WTC11 (cell line): Measurements from ENCODE around the gene PDLIM5. TPM values are rescaled to one million over a fixed set of nuclear protein-coding genes. Genes with fewer than 3 reads are reported as not detected.
A peak's percentile ranks its signal among the peaks of the same experiment; 100 is the strongest.

ENCODE experiments used
- ATAC-seq: fragments of 200-7000 bp; cut with Tn5 transposase; 2 replicates; pipeline ENCODE4 v1.10.0; 2021; ENCODE audit warnings: mild to moderate bottlenecking, moderate library complexity
- CTCF ChIA-PET: fragments of 300-600 bp; sonication (Branson Sonifier 250); formaldehyde crosslinking; loops from one replicate; lab custom pipeline; 2021; ENCODE audit warnings: antibody characterized with exemption; lab: Charles Lee
- POLR2A ChIA-PET: fragments of 350-600 bp; sonication (Branson Sonifier 250); formaldehyde crosslinking; loops from one replicate; lab custom pipeline; 2021; ENCODE audit warnings: antibody characterized with exemption; lab: Charles Lee
- DNase-seq: peaks from one replicate; pipeline ENCODE4 v3.0.0; 2021; ENCODE audit warnings: low spot score
- H3K27ac Mint-ChIP-seq: 2 replicates; pipeline ENCODE4 v1.8.0; 2021; ENCODE audit warnings: mixed read lengths
- H3K27me3 Mint-ChIP-seq: 2 replicates; pipeline ENCODE4 v1.8.0; 2021; ENCODE audit warnings: low read depth, mild to moderate bottlenecking, moderate library complexity, mixed read lengths
- H3K36me3 Mint-ChIP-seq: 2 replicates; pipeline ENCODE4 v1.8.0; 2021; ENCODE audit warnings: mixed read lengths
- H3K4me1 Mint-ChIP-seq: 2 replicates; pipeline ENCODE4 v1.8.0; 2022; ENCODE audit warnings: mixed read lengths
- H3K4me3 Mint-ChIP-seq: 2 replicates; pipeline ENCODE4 v1.8.0; 2021; ENCODE audit warnings: mild to moderate bottlenecking, moderate library complexity, mixed read lengths
- H3K9me3 Mint-ChIP-seq: 2 replicates; pipeline ENCODE4 v1.8.0; 2021; ENCODE audit warnings: mixed read lengths
- E2F4 ChIP-seq: sonication (generic); formaldehyde crosslinking; IDR thresholded peaks from 2 replicates; pipeline ENCODE4 v1.8.1; 2022; ENCODE audit warnings: low read depth, mild to moderate bottlenecking, moderate library complexity, missing genetic modification reagents, borderline replicate concordance
- GRHL2 ChIP-seq: fragments of 250-450 bp; sonication (Bioruptor Pico); IDR thresholded peaks from 2 replicates; pipeline ENCODE4 v1.8.0; 2022; ENCODE audit warnings: mild to moderate bottlenecking, moderate library complexity; ENCODE audit not compliant: insufficient replicate concordance, severe bottlenecking
- HMGA2 ChIP-seq: fragments of 250-450 bp; sonication (Bioruptor Pico); IDR thresholded peaks from 2 replicates; pipeline ENCODE4 v1.4.0; 2021; ENCODE audit warnings: mild to moderate bottlenecking, moderate library complexity
- KAT7 ChIP-seq: sonication (generic); formaldehyde crosslinking; IDR thresholded peaks from 2 replicates; pipeline ENCODE4 v1.8.1; 2023; ENCODE audit warnings: missing genetic modification reagents, mild to moderate bottlenecking, borderline replicate concordance
- MLX ChIP-seq: sonication (generic); formaldehyde crosslinking; IDR thresholded peaks from 2 replicates; pipeline ENCODE4 v1.8.1; 2023; ENCODE audit warnings: mild to moderate bottlenecking, missing genetic modification reagents, moderate library complexity
- NFATC4 ChIP-seq: fragments of 250-450 bp; sonication (Bioruptor Pico); IDR thresholded peaks from 2 replicates; pipeline ENCODE4 v1.9.0; 2021; ENCODE audit warnings: mild to moderate bottlenecking
- NFYB ChIP-seq: sonication (generic); formaldehyde crosslinking; conservative IDR thresholded peaks from 2 replicates; pipeline ENCODE4 v1.8.0; 2022; ENCODE audit warnings: low read depth, missing genetic modification reagents
- SMAD4 ChIP-seq: sonication (generic); formaldehyde crosslinking; IDR thresholded peaks from 2 replicates; pipeline ENCODE4 v1.8.0; 2022; ENCODE audit warnings: mild to moderate bottlenecking, missing genetic modification reagents
- SOX15 ChIP-seq: fragments of 250-450 bp; sonication (Bioruptor Pico); IDR thresholded peaks from 2 replicates; pipeline ENCODE4 v1.9.0; 2021; ENCODE audit warnings: mild to moderate bottlenecking
- SP1 ChIP-seq: sonication (generic); formaldehyde crosslinking; conservative IDR thresholded peaks from 2 replicates; pipeline ENCODE4 v1.8.1; 2022; ENCODE audit warnings: missing genetic modification reagents
- ZMAT4 ChIP-seq: fragments of 250-450 bp; sonication (Bioruptor Pico); IDR thresholded peaks from 2 replicates; pipeline ENCODE4 v1.9.0; 2021; ENCODE audit warnings: mild to moderate bottlenecking
- ZNF281 ChIP-seq: sonication (generic); formaldehyde crosslinking; IDR thresholded peaks from 2 replicates; pipeline ENCODE4 v1.8.0; 2023; ENCODE audit warnings: mild to moderate bottlenecking, missing genetic modification reagents
- ZNF416 ChIP-seq: fragments of 250-450 bp; sonication (Bioruptor Pico); IDR thresholded peaks from 2 replicates; pipeline ENCODE4 v1.9.0; 2021; ENCODE audit warnings: mild to moderate bottlenecking, inconsistent platforms
- ZNF423 ChIP-seq: fragments of 250-450 bp; sonication (Bioruptor Pico); IDR thresholded peaks from 2 replicates; pipeline ENCODE4 v2.1.2; 2022; ENCODE audit warnings: mild to moderate bottlenecking, moderate library complexity
- ZNF532 ChIP-seq: fragments of 250-450 bp; sonication (Bioruptor Pico); IDR thresholded peaks from 2 replicates; pipeline ENCODE4 v1.9.0; 2021; ENCODE audit warnings: mild to moderate bottlenecking, borderline replicate concordance
- ZNF671 ChIP-seq: fragments of 250-450 bp; sonication (Bioruptor Pico); IDR thresholded peaks from 2 replicates; pipeline ENCODE4 v1.8.0; 2021; ENCODE audit warnings: mild to moderate bottlenecking
- total RNA-seq: library from RNA; stranded (reverse); gene quantifications from 3 replicates; pipeline ENCODE4 v1.2.3, GENCODE V29; 2021

The PDLIM5 gene
- total RNA-seq, 1 experiment from 2014 or later, result 51.5 TPM

- DNase-seq, result no peak
- Mint-ChIP-seq H3K27me3 (no peaks in the 10 kb centered on the region), H3K36me3 (0 out of 2 replicates have a peak, but pooled peaks cover 3% of the 10 kb centered on the region), H3K9me3 (no peaks in the 10 kb centered on the region), H3K4me3 (no peak overlapping the region), H3K4me1 (peaks cover 9% of the 10 kb centered on the region), H3K27ac (peak overlapping the region; percentile 24; the same call in 1 of the 2 replicates)
- ATAC-seq, result no peak
- CTCF ChIA-PET, result no interaction called here
- TF ChIP-seq ZNF532 (CRISPR knock-in tag) (no peak), NFYB (no peak), GRHL2 (CRISPR knock-in tag) (no peak), NFATC4 (no peak), ZNF671 (CRISPR knock-in tag) (no peak), HMGA2 (CRISPR knock-in tag) (no peak), ZMAT4 (CRISPR knock-in tag) (no peak), ZNF416 (CRISPR knock-in tag) (no peak), SMAD4 (CRISPR knock-in tag) (no peak)
- POLR2A ChIA-PET, result no interaction called here
Measured at GRCh38 chr4:94581766-94582165, 130.0 kb downstream of the PDLIM5 start.

- no peak for DNase-seq
- Mint-ChIP-seq H3K27ac (no peak overlapping the region), H3K27me3 (no peaks in the 10 kb centered on the region), H3K4me1 (peaks cover 4% of the 10 kb centered on the region; the same call in 1 of the 2 replicates), H3K36me3 (0 out of 2 replicates have a peak, but pooled peaks cover 3% of the 10 kb centered on the region), H3K9me3 (no peaks in the 10 kb centered on the region), H3K4me3 (no peak overlapping the region)
- ChIA-PET POLR2A (no interaction called here), CTCF (no interaction called here)
- ATAC-seq, result no peak
- TF ChIP-seq KAT7 (CRISPR knock-in tag), result no peak
- no peak for TF ChIP-seq SOX15 (CRISPR knock-in tag)
- TF ChIP-seq MLX (CRISPR knock-in tag), result no peak
- no peak for TF ChIP-seq ZNF423
- TF ChIP-seq E2F4 (CRISPR knock-in tag), result no peak
- no peak for TF ChIP-seq SP1
- TF ChIP-seq ZNF281 (CRISPR knock-in tag), result no peak
Measured at GRCh38 chr4:94582517-94582916, 130.8 kb downstream of the PDLIM5 start.
